HEK293T (cell line): ENCODE results near the gene PRDM16.

ENCODE experiments used
- CTCF ChIA-PET: fragments of 350-600 bp; formaldehyde crosslinking; extraction: SDS; loops from one replicate; lab custom pipeline; 2021; ENCODE audit warnings: antibody characterized with exemption, inconsistent platforms; lab: Yijun Ruan, JAX
- POLR2A ChIA-PET: fragments of 350-600 bp; formaldehyde crosslinking; extraction: SDS; loops from one replicate; lab custom pipeline; 2020; ENCODE audit warnings: antibody characterized with exemption, inconsistent platforms; lab: Yijun Ruan, JAX
- DNase-seq: peaks from one replicate; pipeline ENCODE4 v3.0.0; 2012; ENCODE audit warnings: mixed read lengths; ENCODE audit errors: extremely low spot score
- ARNT ChIP-seq: fragments of 450-650 bp; IDR thresholded peaks from 2 replicates; pipeline ENCODE4 v1.6.1; 2017; ENCODE audit warnings: mild to moderate bottlenecking
- BHLHE40 ChIP-seq: fragments of 450-650 bp; IDR thresholded peaks from 2 replicates; pipeline ENCODE4 v1.6.1; 2016; ENCODE audit warnings: mild to moderate bottlenecking, moderate library complexity, borderline replicate concordance
- CTBP1 ChIP-seq: fragments of 450-650 bp; IDR thresholded peaks from 2 replicates; pipeline ENCODE4 v1.6.1; 2016; ENCODE audit warnings: borderline replicate concordance
- ELF4 ChIP-seq: fragments of 450-650 bp; IDR thresholded peaks from 2 replicates; pipeline ENCODE4 v1.6.1; 2017; ENCODE audit warnings: antibody characterized with exemption
- FOXA1 ChIP-seq: fragments of 450-650 bp; IDR thresholded peaks from 2 replicates; pipeline ENCODE4 v1.6.1; 2016; ENCODE audit warnings: mild to moderate bottlenecking
- FOXK2 ChIP-seq: fragments of 450-650 bp; IDR thresholded peaks from 2 replicates; pipeline ENCODE4 v1.6.1; 2016; ENCODE audit warnings: mild to moderate bottlenecking
- FOXM1 ChIP-seq: fragments of 450-650 bp; IDR thresholded peaks from 2 replicates; pipeline ENCODE4 v1.6.1; 2017; ENCODE audit warnings: mild to moderate bottlenecking, borderline replicate concordance
- HDGF ChIP-seq: fragments of 450-650 bp; IDR thresholded peaks from 2 replicates; pipeline ENCODE4 v1.6.1; 2017; ENCODE audit warnings: antibody characterized with exemption, borderline replicate concordance
- L3MBTL2 ChIP-seq: fragments of 450-650 bp; conservative IDR thresholded peaks from 2 replicates; pipeline ENCODE4 v1.6.1; 2016; ENCODE audit warnings: mild to moderate bottlenecking
- LEF1 ChIP-seq: fragments of 450-650 bp; IDR thresholded peaks from 2 replicates; pipeline ENCODE4 v1.6.1; 2017; ENCODE audit warnings: mild to moderate bottlenecking, borderline replicate concordance
- NFRKB ChIP-seq: fragments of 450-650 bp; IDR thresholded peaks from 2 replicates; pipeline ENCODE4 v1.6.1; 2016; ENCODE audit warnings: mild to moderate bottlenecking, moderate library complexity
- SP1 ChIP-seq: fragments of 450-650 bp; IDR thresholded peaks from 2 replicates; pipeline ENCODE4 v1.6.1; 2017
- SUZ12 ChIP-seq: fragments of 450-650 bp; IDR thresholded peaks from 2 replicates; pipeline ENCODE4 v1.6.1; 2016; ENCODE audit warnings: mild to moderate bottlenecking
- TARDBP ChIP-seq: fragments of 450-650 bp; IDR thresholded peaks from 2 replicates; pipeline ENCODE4 v1.6.1; 2016
- ZNF384 ChIP-seq: fragments of 450-650 bp; IDR thresholded peaks from 2 replicates; pipeline ENCODE4 v1.6.1; 2016
- TF ChIP-seq, protein P1 (sequence below): fragments of 450-650 bp; IDR thresholded peaks from 2 replicates; pipeline ENCODE4 v1.6.1; 2016

Gene PRDM16

DNA sequence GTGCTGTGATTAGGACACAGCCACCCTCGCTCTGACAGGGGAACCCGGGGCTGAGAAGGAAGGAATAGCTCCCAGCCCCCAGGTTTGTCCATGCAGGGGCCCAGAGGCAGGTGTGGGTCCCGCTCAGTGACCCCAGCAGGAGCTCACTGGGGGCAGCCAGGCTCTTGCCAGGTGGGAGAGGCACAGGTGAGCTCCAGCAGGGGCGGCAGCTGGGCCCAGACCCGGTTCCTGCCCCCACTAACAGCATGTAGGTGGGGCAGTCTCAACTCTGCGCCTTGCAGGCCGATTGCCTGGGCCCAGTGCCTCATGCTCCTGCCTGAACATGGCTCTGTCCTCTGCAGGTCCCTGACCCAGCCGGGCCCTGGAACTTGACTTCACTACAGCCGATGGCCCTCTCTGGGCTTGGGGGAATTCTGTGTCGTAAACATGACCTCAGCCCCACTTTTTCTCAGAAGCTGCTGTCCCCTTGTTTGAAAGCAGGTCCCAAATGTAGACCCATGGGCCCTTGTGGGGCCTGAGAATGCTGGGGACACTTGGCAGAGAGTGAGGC lies 127.0 kb downstream of the PRDM16 start:
- no peak for DNase-seq
- POLR2A ChIA-PET: no interaction called here
- CTCF ChIA-PET: no interaction called here
- TF ChIP-seq SP1 (no peak), LEF1 (no peak), ARNT (no peak), HDGF (no peak), ZNF384 (no peak), SUZ12 (no peak), FOXA1 (no peak), NFRKB (no peak), L3MBTL2 (no peak), FOXK2 (no peak), BHLHE40 (no peak), TARDBP (no peak), ELF4 (no peak), CTBP1 (no peak), FOXM1 (no peak)
- TF ChIP-seq, protein P1, sequence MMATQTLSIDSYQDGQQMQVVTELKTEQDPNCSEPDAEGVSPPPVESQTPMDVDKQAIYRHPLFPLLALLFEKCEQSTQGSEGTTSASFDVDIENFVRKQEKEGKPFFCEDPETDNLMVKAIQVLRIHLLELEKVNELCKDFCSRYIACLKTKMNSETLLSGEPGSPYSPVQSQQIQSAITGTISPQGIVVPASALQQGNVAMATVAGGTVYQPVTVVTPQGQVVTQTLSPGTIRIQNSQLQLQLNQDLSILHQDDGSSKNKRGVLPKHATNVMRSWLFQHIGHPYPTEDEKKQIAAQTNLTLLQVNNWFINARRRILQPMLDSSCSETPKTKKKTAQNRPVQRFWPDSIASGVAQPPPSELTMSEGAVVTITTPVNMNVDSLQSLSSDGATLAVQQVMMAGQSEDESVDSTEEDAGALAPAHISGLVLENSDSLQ: no peak

DNA sequence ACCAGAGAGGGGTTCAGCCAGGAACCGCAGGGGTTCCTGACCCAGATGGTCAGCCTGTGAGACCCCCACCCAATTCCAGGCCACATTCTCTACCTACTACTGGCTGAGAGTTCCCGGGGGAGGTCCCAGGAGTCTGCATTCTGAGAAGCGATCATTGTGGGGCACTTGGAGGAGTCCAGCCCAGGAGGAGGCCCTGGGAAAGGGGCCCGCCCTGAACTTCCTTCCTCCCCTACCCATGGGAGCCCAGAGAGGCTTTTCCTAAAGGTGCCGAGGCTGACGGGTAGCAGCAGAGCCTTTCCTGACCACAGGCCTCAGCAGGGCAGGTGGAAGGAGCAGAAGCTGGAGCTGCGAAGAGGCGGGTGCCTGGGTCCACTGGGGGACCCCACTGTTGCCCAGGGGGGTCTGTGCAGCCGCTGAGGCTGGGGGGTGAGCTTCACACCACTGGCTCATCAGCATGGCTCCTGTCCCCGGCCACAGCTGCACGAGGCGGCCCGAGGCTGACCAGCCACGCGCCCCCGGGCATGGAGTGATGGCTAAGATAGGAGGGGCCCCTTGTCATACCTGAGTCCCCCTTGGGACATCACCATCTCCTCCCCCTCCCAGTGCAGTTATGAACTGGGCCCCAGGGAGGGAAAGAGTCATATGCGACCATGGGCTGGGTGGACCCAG lies 127.7 kb downstream of the PRDM16 start:
- no peak for TF ChIP-seq CTBP1
- ChIA-PET POLR2A (no interaction called here), CTCF (no interaction called here)
- DNase-seq: no peak

DNA sequence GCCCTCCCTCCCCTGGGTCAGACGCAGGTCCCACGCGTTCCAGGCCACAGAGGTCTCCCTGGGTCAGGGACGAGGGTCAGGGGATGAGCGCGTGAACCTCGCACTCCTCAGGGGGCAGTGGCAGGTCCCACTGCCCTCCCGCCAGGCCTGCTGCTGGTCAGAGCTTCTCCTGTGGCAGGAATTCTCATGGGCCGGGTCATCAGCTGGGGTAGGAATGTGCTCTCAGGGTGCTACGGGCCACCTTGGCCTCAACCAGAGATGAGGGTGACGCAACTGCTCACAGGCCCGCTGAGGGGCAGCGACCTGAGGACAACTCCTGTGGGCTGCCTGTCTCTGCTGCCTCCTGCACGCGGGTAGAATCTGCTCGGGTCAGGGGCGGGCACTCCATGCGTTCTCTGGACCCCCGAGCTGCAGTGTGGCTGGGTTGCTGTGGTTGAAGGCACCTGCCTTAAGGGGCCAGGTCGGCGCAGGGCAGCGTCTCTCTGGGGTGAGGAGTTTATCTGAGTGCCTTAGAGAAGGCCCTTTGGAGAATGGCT lies 128.8 kb downstream of the PRDM16 start:
- ChIA-PET POLR2A (no interaction called here), CTCF (no interaction called here)
- no peak for TF ChIP-seq FOXK2
- TF ChIP-seq LEF1: no peak
- TF ChIP-seq SP1: no peak
- no peak for TF ChIP-seq CTBP1
- TF ChIP-seq TARDBP: no peak
- no peak for TF ChIP-seq FOXA1
- TF ChIP-seq, protein P1: no peak
- TF ChIP-seq L3MBTL2: no peak
- DNase-seq: no peak

DNA sequence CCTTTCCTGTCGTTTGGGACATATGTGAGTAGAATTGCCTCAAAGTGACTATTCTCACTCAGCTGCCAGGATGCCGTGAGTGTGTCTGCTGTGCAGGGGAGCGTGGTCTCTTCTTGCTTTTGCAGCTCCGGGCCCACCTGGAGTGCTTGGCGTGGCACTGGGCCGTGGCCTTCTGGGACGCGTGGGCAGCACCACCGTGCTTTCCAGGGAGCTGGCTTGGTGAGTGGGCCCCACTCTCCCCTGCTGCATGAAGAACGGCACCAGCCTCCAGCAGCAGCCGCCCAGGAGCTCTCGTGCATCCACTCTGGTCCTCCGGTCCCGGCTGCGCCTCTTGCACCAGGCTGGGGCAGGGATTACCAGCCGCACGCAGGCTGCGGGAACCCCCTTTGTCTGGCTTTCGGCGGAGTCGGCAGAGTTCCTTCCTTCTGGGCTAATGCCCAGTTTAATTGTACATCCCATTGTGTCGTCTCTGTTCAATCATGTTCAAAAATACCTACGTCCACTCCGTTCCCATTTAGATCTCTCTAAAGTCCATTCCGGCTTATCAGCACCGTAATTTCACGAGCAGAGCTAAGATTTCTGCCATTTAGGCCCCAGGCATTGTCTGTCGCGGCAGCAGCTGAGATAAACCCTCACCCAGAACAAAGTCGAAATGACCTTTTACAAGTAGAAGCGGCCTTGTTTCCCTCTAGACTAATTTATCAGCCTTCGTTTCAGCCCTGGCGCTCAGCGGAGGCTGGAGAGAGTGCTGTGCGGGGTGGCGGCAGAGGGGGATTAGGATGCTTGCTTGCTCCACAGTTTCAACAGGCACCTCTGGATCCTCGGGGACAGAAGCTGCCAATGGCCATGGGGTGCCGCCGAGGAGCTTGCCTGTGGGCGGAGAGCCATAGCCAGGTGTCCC lies 129.6 kb downstream of the PRDM16 start:
- CTCF ChIA-PET: interaction anchor here (1.0 kb wide), 1 partner anchor 254 kb away, joined by 3 read pairs; no protein-coding TSS in a partner anchor
- POLR2A ChIA-PET: no interaction called here
- TF ChIP-seq CTBP1 (no peak), ARNT (no peak), NFRKB (no peak), L3MBTL2 (no peak), FOXK2 (no peak), TARDBP (no peak), ZNF384 (no peak), ELF4 (no peak), SP1 (no peak), FOXM1 (no peak), SUZ12 (no peak), LEF1 (no peak), FOXA1 (no peak), HDGF (no peak), BHLHE40 (no peak)
- TF ChIP-seq, protein P1: no peak
- no peak for DNase-seq

DNA sequence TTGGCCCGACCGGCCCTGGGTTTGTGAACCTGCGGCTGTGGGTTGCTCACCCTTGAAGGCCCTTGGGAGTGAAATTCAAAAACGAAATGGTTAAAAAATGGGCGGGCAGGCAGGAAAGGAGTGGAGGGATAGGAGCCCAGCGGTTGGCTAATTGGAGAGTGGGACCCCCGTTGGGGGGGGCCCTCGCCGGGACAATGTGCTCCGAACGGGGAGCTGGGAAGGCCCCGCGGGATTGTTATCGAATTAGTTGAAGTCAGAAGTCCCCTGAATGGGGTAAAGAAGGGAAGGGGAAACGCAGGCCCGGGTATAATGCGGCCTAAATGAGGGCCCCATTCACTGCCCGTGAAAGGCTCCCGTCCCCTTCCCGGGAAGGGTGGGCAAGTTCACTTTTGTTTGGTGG lies 135.7 kb downstream of the PRDM16 start:
- ChIA-PET CTCF (no interaction called here), POLR2A (no interaction called here)
- DNase-seq: no peak
- no peak for TF ChIP-seq L3MBTL2
- TF ChIP-seq LEF1: no peak
- no peak for TF ChIP-seq TARDBP
- no peak for TF ChIP-seq NFRKB
- TF ChIP-seq ZNF384: no peak
- no peak for TF ChIP-seq FOXM1
- TF ChIP-seq SP1: no peak
- TF ChIP-seq, protein P1: no peak
- no peak for TF ChIP-seq FOXK2
- TF ChIP-seq FOXA1: no peak
